B cell (primary cell): ENCODE measurements around the gene COA5. TPM values are rescaled to one million over a fixed set of nuclear protein-coding genes. Genes with fewer than 3 reads are reported as not detected.

Experiments
- ATAC-seq: fragments of 200-7000 bp; cut with Tn5 transposase; one replicate; pipeline ENCODE4 v1.10.0; 2021; ENCODE audit warnings: low read depth, mild to moderate bottlenecking, moderate number of reproducible peaks, moderate library complexity
- CTCF ChIA-PET: fragments of 350-600 bp; sonication (Branson Sonifier 250); formaldehyde crosslinking; loops from one replicate; lab custom pipeline; 2021; ENCODE audit warnings: antibody characterized with exemption, inconsistent platforms; lab: Charles Lee
- POLR2A ChIA-PET: fragments of 350-600 bp; sonication (Branson Sonifier 250); formaldehyde crosslinking; loops from one replicate; lab custom pipeline; 2021; ENCODE audit warnings: antibody characterized with exemption; lab: Charles Lee
- DNase-seq: peaks from one replicate; pipeline ENCODE4 v3.0.0; 2013
- H2AFZ ChIP-seq: 2 replicates; pipeline ENCODE4 v1.6.1; 2012; ENCODE audit warnings: mild to moderate bottlenecking, low read depth, low read length; ENCODE audit not compliant: insufficient read depth, poor library complexity, severe bottlenecking
- H3K27ac ChIP-seq, 2 donors: 1 replicate in 1 of 2; 2 replicates in 1 of 2; pipeline ENCODE4 v1.5.1; 2012 to 2013; ENCODE audit warnings: low read length in 2 of 2, mild to moderate bottlenecking in 2 of 2, moderate library complexity in 1 of 2
- H3K27me3 ChIP-seq, 4 experiments: fragments of 200-600 bp in 1 of 4; sonication (generic) in 1 of 4; replicated peaks in 1 of 4; 1 replicate in 2 of 4; 2 replicates in 2 of 4; pipeline versions ENCODE4 v1.6.1 to v1.7.0; 2013 to 2016; ENCODE audit warnings: low read length in 3 of 4, mild to moderate bottlenecking in 2 of 4, mixed read lengths in 1 of 4, moderate library complexity in 1 of 4; ENCODE audit not compliant: insufficient read depth in 4 of 4, control insufficient read depth in 3 of 4; ENCODE audit errors: control extremely low read depth in 1 of 4
- H3K36me3 ChIP-seq, 2 experiments: replicated peaks in 1 of 2; 1 replicate in 1 of 2; 2 replicates in 1 of 2; pipeline versions ENCODE4 v1.6.1 to v1.7.1; 2013; ENCODE audit warnings: low read length in 1 of 2; ENCODE audit not compliant: insufficient read depth in 2 of 2, control insufficient read depth in 1 of 2; ENCODE audit errors: control extremely low read depth in 1 of 2, extremely low read depth in 1 of 2
- H3K4me1 ChIP-seq, 2 donors: fragments of 200-600 bp in 1 of 2; sonication (generic) in 1 of 2; 1 replicate in 1 of 2; 2 replicates in 1 of 2; pipeline versions ENCODE4 v1.5.1 to v1.6.1; 2013 to 2017; ENCODE audit warnings: low read length in 2 of 2; ENCODE audit not compliant: control insufficient read depth in 2 of 2, insufficient read depth in 2 of 2
- H3K4me2 ChIP-seq: replicated peaks from 2 replicates; pipeline ENCODE3; 2012; ENCODE audit warnings: mild to moderate bottlenecking, low read depth, low read length; ENCODE audit not compliant: poor library complexity, severe bottlenecking
- H3K4me3 ChIP-seq, 5 experiments: fragments of 200-600 bp in 1 of 5; sonication (generic) in 1 of 5; 1 replicate in 3 of 5; 2 replicates in 2 of 5; pipeline versions ENCODE4 v1.5.1 to v1.7.0; 2011 to 2016; ENCODE audit warnings: low read length in 4 of 5, mild to moderate bottlenecking in 4 of 5, low read depth in 2 of 5, control low read depth in 1 of 5, moderate library complexity in 1 of 5; ENCODE audit not compliant: insufficient read depth in 1 of 5; ENCODE audit errors: control extremely low read depth in 1 of 5, extremely low read depth in 1 of 5
- H3K79me2 ChIP-seq: fragments of 200-600 bp; sonication (generic); one replicate; pipeline ENCODE4 v1.6.0; 2016; ENCODE audit warnings: low read length; ENCODE audit not compliant: control insufficient read depth, insufficient read depth
- H3K9ac ChIP-seq: fragments of 200-600 bp; sonication (generic); 2 replicates; pipeline ENCODE4 v1.6.1; 2017; ENCODE audit warnings: mild to moderate bottlenecking, low read length, moderate library complexity
- H3K9me3 ChIP-seq, 3 donors: one replicate each; pipeline versions ENCODE4 v1.6.1 to v1.7.1; 2013; ENCODE audit warnings: low read length in 2 of 3; ENCODE audit not compliant: control insufficient read depth in 2 of 3, insufficient read depth in 1 of 3; ENCODE audit errors: control extremely low read depth in 1 of 3
- H4K20me1 ChIP-seq: 2 replicates; pipeline ENCODE4 v1.6.0; 2012; ENCODE audit warnings: mild to moderate bottlenecking, low read length; ENCODE audit not compliant: insufficient read depth, control insufficient read depth, poor library complexity, severe bottlenecking
- H3K27ac Mint-ChIP-seq: one replicate; pipeline ENCODE4 v1.8.0; 2021; ENCODE audit warnings: mixed read lengths
- H3K27me3 Mint-ChIP-seq: one replicate; pipeline ENCODE4 v1.8.0; 2021; ENCODE audit warnings: mixed read lengths
- H3K4me1 Mint-ChIP-seq: one replicate; pipeline ENCODE4 v1.8.0; 2021; ENCODE audit warnings: mixed read lengths
- H3K4me3 Mint-ChIP-seq: one replicate; pipeline ENCODE4 v1.8.0; 2021; ENCODE audit warnings: mixed read lengths
- H3K9me3 Mint-ChIP-seq: one replicate; pipeline ENCODE4 v1.8.0; 2022; ENCODE audit warnings: mixed read lengths; ENCODE audit not compliant: insufficient read depth
- EZH2 ChIP-seq: IDR thresholded peaks from 2 replicates; pipeline ENCODE4 v1.6.1; 2012; ENCODE audit warnings: borderline replicate concordance, low read depth, mild to moderate bottlenecking, moderate library complexity, low read length; ENCODE audit not compliant: insufficient read depth, poor library complexity, severe bottlenecking
- WGBS: methylation state at CpG from one replicate; pipeline ENCODE4 v1.1.5; 2013; ENCODE audit warnings: missing lambda C conversion rate; ENCODE audit not compliant: insufficient coverage; 5-methylcytosine and 5-hydroxymethylcytosine counted together
- intact Hi-C: fragments of 100-400 bp; cut with micrococcal nuclease; formaldehyde crosslinking; loops from one replicate; pipeline ENCODE4 v1.10.0; 2022
- polyA plus RNA-seq: library from polyadenylated mRNA; depleted of rRNA; stranded (reverse); fragments of >200 nt; gene quantifications from 2 replicates; pipeline ENCODE4 v1.2.3, GENCODE V29; 2012
- total RNA-seq, 2 donors: library from RNA; stranded (reverse); fragments of 120-200 nt in 1 of 2; gene quantifications; 1 replicate in 1 of 2; 2 replicates in 1 of 2; pipeline versions ENCODE4 v1.2.3 to v1.2.4, GENCODE V29; 2013 to 2022
- TF ChIP-seq, protein P1 (sequence below): fragments of 200-600 bp; IDR thresholded peaks from one replicate; pipeline ENCODE4 v1.8.0; 2022; ENCODE audit warnings: antibody characterized with exemption, mild to moderate bottlenecking

The COA5 gene
- total and polyA plus RNA-seq, 2 donors (not counting 1 experiment from before 2014, with no cell fraction given), result 23.2 to 46.9 TPM

DNA sequence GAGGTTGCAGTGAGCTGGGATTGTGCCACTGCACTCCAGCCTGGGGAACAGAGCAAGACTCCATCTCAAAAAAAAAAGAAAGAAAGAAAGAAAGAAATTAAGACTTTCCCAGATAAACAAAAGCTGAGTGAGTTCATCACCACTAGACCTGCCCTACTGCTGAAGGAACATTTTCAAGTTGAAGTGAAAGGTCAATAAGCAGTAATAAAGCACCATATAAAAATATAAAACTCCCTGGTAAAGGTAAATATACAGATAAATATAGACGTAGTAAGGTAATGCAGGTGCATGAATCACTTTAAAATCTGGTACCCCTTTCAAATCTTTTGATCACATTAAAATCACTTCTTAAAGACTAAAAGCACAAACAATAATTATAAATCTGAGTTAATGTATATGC lies 42.7 kb upstream of the COA5 start:
- Histone ChIP-seq H2AFZ (no peak overlapping the region), H3K27me3 (no peaks in the 10 kb centered on the region), H3K9ac (no peak overlapping the region), H3K4me3 (no peak overlapping the region), H3K4me1 (peaks cover 5 to 8% of the 10 kb centered on the region in 2 donors), H3K4me2 (no peak overlapping the region), H3K36me3 (no peaks in the 10 kb centered on the region), H3K27ac (no peak overlapping the region), H3K9me3 (no peaks in the 10 kb centered on the region), H4K20me1 (no peaks in the 10 kb centered on the region), H3K79me2 (peaks cover 5% of the 10 kb centered on the region)
- ATAC-seq (no peak), DNase-seq (no peak)
- no peak overlapping the region for H3K4me3 Mint-ChIP-seq
- TF ChIP-seq, protein P1, sequence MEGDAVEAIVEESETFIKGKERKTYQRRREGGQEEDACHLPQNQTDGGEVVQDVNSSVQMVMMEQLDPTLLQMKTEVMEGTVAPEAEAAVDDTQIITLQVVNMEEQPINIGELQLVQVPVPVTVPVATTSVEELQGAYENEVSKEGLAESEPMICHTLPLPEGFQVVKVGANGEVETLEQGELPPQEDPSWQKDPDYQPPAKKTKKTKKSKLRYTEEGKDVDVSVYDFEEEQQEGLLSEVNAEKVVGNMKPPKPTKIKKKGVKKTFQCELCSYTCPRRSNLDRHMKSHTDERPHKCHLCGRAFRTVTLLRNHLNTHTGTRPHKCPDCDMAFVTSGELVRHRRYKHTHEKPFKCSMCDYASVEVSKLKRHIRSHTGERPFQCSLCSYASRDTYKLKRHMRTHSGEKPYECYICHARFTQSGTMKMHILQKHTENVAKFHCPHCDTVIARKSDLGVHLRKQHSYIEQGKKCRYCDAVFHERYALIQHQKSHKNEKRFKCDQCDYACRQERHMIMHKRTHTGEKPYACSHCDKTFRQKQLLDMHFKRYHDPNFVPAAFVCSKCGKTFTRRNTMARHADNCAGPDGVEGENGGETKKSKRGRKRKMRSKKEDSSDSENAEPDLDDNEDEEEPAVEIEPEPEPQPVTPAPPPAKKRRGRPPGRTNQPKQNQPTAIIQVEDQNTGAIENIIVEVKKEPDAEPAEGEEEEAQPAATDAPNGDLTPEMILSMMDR, result no peak
- no CpG with 5 or more reads among the region's 1 CpG for WGBS
- no peaks in the 10 kb centered on the region for H3K27me3 Mint-ChIP-seq
- no peak overlapping the region for H3K27ac Mint-ChIP-seq
- no peaks in the 10 kb centered on the region for H3K9me3 Mint-ChIP-seq
- H3K4me1 Mint-ChIP-seq, result peaks cover 34% of the 10 kb centered on the region
- ChIA-PET POLR2A (no interaction called here), CTCF (interaction anchor here (0.8 to 0.9 kb wide), 4 partner anchors 36 to 188 kb away, joined by 3 to 4 read pairs (median 4); no protein-coding TSS in a partner anchor)
- intact Hi-C loops, result loop anchor here (10.0 kb wide), 1 partner anchor 54 kb away; no protein-coding TSS in a partner anchor

DNA sequence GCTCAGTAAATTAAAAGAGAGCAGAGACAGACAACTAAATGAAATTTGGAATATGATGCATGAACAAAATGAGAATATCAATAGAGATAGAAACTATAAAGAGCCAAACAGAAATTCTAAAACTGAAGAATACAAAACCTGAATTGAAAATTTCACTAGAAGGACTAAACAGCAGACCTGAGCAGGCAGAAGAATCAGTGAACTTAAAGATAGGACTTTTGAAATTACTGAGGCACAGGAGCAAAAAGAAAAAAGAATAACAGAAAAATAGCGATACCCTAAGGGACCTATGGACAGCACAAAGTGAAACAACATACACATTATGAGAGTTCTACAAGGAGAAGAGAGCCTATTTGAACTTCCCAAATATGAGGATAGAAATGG lies 41.7 kb upstream of the COA5 start:
- no peak for ATAC-seq
- Histone ChIP-seq H3K4me1 (peaks cover 3 to 4% of the 10 kb centered on the region in 2 donors), H3K4me2 (no peak overlapping the region), H2AFZ (no peak overlapping the region), H3K9me3 (no peaks in the 10 kb centered on the region), H3K27me3 (no peaks in the 10 kb centered on the region), H4K20me1 (no peaks in the 10 kb centered on the region), H3K27ac (no peak overlapping the region), H3K4me3 (no peak overlapping the region), H3K36me3 (no peaks in the 10 kb centered on the region), H3K9ac (no peak overlapping the region), H3K79me2 (peaks cover 5% of the 10 kb centered on the region)
- ChIA-PET CTCF (interaction anchor here (0.7 to 2.5 kb wide), 44 partner anchors 11 to 840 kb away, joined by 3 to 124 read pairs (median 5); partner anchors contain the start of genes COA5, MGAT4A, MITD1 and MRPL30), POLR2A (no interaction called here)
- Mint-ChIP-seq H3K27ac (no peak overlapping the region), H3K4me1 (peaks cover 30% of the 10 kb centered on the region), H3K9me3 (no peaks in the 10 kb centered on the region), H3K4me3 (no peak overlapping the region), H3K27me3 (no peaks in the 10 kb centered on the region)
- intact Hi-C loops, result loop anchor here (1.0 to 10.0 kb wide), 5 partner anchors 55 to 529 kb away; no protein-coding TSS in a partner anchor
- no peak for TF ChIP-seq EZH2
- TF ChIP-seq, protein P1, result no peak
- no CpG with 5 or more reads among the region's 1 CpG for WGBS
- DNase-seq, result no peak
